GM18951 (cell line): ENCODE results near the gene CD276.
"Not testable (repeated sequence)": the region's sequence is repeated elsewhere in the genome, so short reads cannot be mapped to it uniquely, and the experiment has no call there.

Source experiments
- POLR2A ChIP-seq: IDR thresholded peaks from 4 replicates; pipeline ENCODE4 v1.6.1; 2011; ENCODE audit warnings: mild to moderate bottlenecking; ENCODE audit not compliant: insufficient read length, insufficient read depth; ENCODE audit errors: extremely low read depth
- in situ Hi-C: fragments of 300-500 bp; cut with MboI; formaldehyde crosslinking; loops from one replicate; pipeline ENCODE4 v1.12.0; 2022; ENCODE audit warnings: low sequenced_read_pairs, mixed read lengths, inconsistent platforms; ENCODE audit not compliant: unreplicated experiment

The CD276 gene

GRCh38 chr15:73727330-73727976, 43.3 kb downstream of the CD276 start:
- TF ChIP-seq POLR2A: no peak
- in situ Hi-C loops: no loop called here

GRCh38 chr15:73732051-73732450, 47.9 kb downstream of the CD276 start:
- in situ Hi-C loops: not testable (repeated sequence)

DNA sequence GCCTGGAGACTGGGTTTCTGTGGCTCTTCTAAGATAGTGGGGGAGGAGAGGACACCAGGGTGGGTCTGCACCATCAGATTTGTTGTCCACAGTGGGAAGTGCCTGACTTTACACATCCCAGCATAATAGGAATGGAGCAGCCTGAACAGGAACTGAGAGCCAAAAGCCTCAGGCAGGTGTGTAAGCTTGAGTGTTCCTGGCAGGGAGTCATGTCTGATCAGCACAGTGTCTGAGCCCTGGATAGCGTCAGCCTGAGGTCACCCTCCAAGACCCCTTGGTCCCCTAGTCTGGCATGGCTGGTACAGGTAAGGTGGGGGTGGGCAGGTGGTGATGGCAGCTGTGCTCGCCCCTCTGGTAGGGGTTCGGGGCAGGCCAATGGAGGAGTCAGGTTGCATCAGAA, 48.7 kb downstream of the CD276 start:
- in situ Hi-C loops: no loop called here

GRCh38 chr15:73737535-73737934, 53.4 kb downstream of the CD276 start:
- in situ Hi-C loops: no loop called here
- TF ChIP-seq POLR2A: no peak

More for the DNA sequence above, 48.7 kb downstream of the CD276 start:
- no peak for TF ChIP-seq POLR2A

GRCh38 chr15:73740152-73741048, 56.2 kb downstream of the CD276 start:
- in situ Hi-C loops: no loop called here
- no peak for TF ChIP-seq POLR2A

GRCh38 chr15:73741321-73741836, 57.2 kb downstream of the CD276 start:
- in situ Hi-C loops: no loop called here
- no peak for TF ChIP-seq POLR2A

GRCh38 chr15:73744293-73744692, 60.1 kb downstream of the CD276 start:
- in situ Hi-C loops: no loop called here
- TF ChIP-seq POLR2A: no peak

DNA sequence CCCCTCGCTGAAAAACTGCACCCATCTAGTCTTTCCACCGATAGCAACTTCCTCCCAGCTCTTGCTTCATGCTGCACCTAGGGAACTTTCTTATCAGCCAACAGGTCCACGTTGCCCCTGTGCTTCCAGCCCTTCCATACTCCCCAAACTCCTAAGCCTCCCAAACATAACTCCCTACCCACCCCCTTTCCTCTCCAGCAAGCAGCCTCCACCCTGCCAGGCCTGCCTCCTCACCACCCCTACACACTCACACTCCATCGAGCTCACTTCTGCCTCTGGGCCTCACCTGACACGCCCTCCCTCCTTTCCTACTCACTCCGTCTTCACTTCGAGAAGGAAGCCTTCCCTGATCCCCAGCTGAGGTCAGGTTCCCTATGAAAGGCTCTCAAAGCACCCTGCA, 60.9 kb downstream of the CD276 start:
- in situ Hi-C loops: no loop called here
- TF ChIP-seq POLR2A: no peak

DNA sequence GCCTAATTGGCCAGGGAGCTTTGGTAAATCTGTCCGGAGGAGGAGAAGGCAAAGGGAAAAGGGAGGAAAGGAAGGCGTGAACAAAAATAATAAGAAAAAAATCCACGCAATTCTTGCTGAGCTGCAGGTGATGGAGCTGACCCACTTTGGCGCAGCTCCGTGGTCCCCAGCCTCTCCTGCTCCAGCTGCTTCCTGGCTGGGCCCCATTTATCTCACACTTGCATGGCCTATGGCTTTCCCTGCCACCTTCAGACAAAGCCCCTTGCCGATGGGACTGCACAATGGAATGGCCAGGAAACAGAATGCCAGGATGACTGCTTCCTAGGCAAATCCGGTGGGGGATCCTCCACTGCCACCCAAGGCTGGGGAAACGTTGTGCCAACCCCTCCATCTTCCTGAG, 62.1 kb downstream of the CD276 start:
- TF ChIP-seq POLR2A: no peak
- in situ Hi-C loops: no loop called here

GRCh38 chr15:73746883-73747282, 62.7 kb downstream of the CD276 start:
- TF ChIP-seq POLR2A: no peak
- in situ Hi-C loops: no loop called here

DNA sequence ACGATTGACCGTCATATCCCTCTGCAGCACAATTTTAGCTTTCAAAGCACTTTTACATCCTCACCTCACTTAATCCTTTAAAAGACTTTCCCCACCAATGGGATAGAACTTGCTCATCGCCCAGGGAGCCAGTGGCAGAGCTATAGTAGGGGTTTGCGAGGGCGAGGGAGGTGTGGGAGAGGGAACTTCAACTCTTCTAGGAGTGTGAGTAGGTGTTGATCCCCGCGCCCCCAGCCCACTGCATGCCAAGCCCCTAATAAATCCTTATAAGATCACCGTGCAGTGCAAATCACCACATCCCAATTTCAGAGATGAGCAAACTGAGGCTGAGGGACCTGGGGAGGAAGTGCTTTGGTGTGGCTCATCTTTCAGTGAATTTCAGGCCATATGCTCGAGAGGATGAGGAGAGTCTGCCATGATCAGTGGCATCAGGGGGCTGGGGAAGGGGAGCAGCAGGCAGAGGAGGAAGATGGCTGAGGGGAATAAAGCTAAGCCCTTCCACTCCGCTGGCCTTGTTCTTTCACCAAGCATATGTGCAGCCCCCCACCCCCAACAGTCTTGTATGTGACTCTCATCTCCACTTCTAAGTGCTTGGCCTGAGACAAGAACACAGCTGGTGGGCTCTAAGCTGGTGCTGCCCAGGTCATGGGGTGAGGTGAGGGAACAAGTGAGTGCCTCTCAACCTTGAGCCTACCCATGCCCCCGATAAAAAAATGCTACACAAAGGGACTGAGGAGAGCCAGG, 63.8 kb downstream of the CD276 start:
- in situ Hi-C loops: no loop called here
- TF ChIP-seq POLR2A: no peak

DNA sequence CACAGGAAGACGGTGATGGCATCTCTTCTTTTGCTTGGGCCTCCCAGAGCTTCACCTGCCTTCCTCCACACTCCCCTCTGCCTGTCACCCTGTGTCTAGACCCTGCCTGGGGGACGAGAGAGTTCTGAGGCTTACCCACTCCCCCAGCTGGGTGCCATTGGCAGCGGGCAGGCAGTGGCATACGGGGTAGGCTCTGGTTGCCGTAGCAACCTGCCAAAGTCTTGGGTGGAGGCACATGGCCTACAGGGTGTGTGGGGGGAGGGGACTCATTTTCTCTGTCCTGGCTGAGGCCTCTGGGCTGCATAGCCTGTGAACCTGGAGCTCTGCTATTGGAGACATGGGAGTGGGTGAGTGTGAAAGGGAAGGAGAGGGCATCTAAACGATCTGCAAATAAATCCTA, 64.5 kb downstream of the CD276 start:
- in situ Hi-C loops: no loop called here
- no peak for TF ChIP-seq POLR2A

GRCh38 chr15:73749533-73749932, 65.3 kb downstream of the CD276 start:
- no peak for TF ChIP-seq POLR2A
- in situ Hi-C loops: no loop called here
